ENCODE results near the gene NUFIP2. TPM values are rescaled to one million over a fixed set of nuclear protein-coding genes. Genes with fewer than 3 reads are reported as not detected.

The NUFIP2 gene
- polyA plus RNA-seq, 4 donors = 5.1 to 34.1 (median 7.5) TPM

- 59 to 74% (median 72%) methylated on average over 2 of the region's 2 CpGs for WGBS, 3 donors
- H3K4me3 ChIP-seq (ENCODE audit: low read depth in 1 of 3, low read length in 3 of 3) = no peak overlapping the region
Observed at GRCh38 chr17:29210879-29211278, 83.1 kb downstream of the NUFIP2 start.

GRCh38 chr17:29209073-29209472 is 84.9 kb downstream of the NUFIP2 start:
- no peaks in the 10 kb centered on the region for H3K4me1 ChIP-seq (ENCODE audit: control insufficient read depth in 3 of 3, insufficient read depth in 2 of 3, low read depth in 1 of 3, low read length in 2 of 3)
- H3K9me3 ChIP-seq (ENCODE audit: control insufficient read depth in 2 of 2, insufficient read depth in 1 of 2, low read depth in 1 of 2, low read length in 1 of 2) = no peaks in the 10 kb centered on the region
- H3K27me3 ChIP-seq (ENCODE audit: control insufficient read depth in 3 of 3, insufficient read depth in 3 of 3, low read length in 3 of 3) = no peaks in the 10 kb centered on the region
- no peak overlapping the region for H3K4me3 ChIP-seq (ENCODE audit: low read depth in 1 of 3, low read length in 3 of 3)
- no peak overlapping the region for H3K27ac ChIP-seq (ENCODE audit: low read depth in 1 of 3, low read length in 2 of 3)
- FAIRE-seq (no peak), DNase-seq (no peak)
- H3K36me3 ChIP-seq (ENCODE audit: control insufficient read depth in 3 of 3, insufficient read depth in 2 of 3, low read depth in 1 of 3, low read length in 3 of 3) = no peaks in the 10 kb centered on the region
- WGBS, 3 donors = 83 to 93% (median 84%) methylated on average over 5 of the region's 5 CpGs

More at GRCh38 chr17:29210879-29211278, 83.1 kb downstream of the NUFIP2 start:
- no peaks in the 10 kb centered on the region for H3K36me3 ChIP-seq (ENCODE audit: control insufficient read depth in 3 of 3, insufficient read depth in 2 of 3, low read depth in 1 of 3, low read length in 3 of 3)
- DNase-seq (no peak), FAIRE-seq (no peak)
- H3K9me3 ChIP-seq (ENCODE audit: control insufficient read depth in 2 of 2, insufficient read depth in 1 of 2, low read depth in 1 of 2, low read length in 1 of 2) = no peaks in the 10 kb centered on the region
- no peaks in the 10 kb centered on the region for H3K4me1 ChIP-seq (ENCODE audit: control insufficient read depth in 3 of 3, insufficient read depth in 2 of 3, low read depth in 1 of 3, low read length in 2 of 3)
- H3K27me3 ChIP-seq (ENCODE audit: control insufficient read depth in 3 of 3, insufficient read depth in 3 of 3, low read length in 3 of 3) = no peaks in the 10 kb centered on the region
- no peak overlapping the region for H3K27ac ChIP-seq (ENCODE audit: low read depth in 1 of 3, low read length in 2 of 3)

GRCh38 chr17:29207975-29208374 is 86.0 kb downstream of the NUFIP2 start:
- no peaks in the 10 kb centered on the region for H3K27me3 ChIP-seq (ENCODE audit: control insufficient read depth in 3 of 3, insufficient read depth in 3 of 3, low read length in 3 of 3)
- H3K4me1 ChIP-seq (ENCODE audit: control insufficient read depth in 3 of 3, insufficient read depth in 2 of 3, low read depth in 1 of 3, low read length in 2 of 3) = no peaks in the 10 kb centered on the region
- no peaks in the 10 kb centered on the region for H3K9me3 ChIP-seq (ENCODE audit: control insufficient read depth in 2 of 2, insufficient read depth in 1 of 2, low read depth in 1 of 2, low read length in 1 of 2)
- no peak for FAIRE-seq
- DNase-seq = no peak
- WGBS, 3 donors = 80 to 81% (median 81%) methylated on average over 2 of the region's 2 CpGs
- no peak overlapping the region for H3K4me3 ChIP-seq (ENCODE audit: low read depth in 1 of 3, low read length in 3 of 3)
- no peak overlapping the region for H3K27ac ChIP-seq (ENCODE audit: low read depth in 1 of 3, low read length in 2 of 3)
- no peaks in the 10 kb centered on the region for H3K36me3 ChIP-seq (ENCODE audit: control insufficient read depth in 3 of 3, insufficient read depth in 2 of 3, low read depth in 1 of 3, low read length in 3 of 3)

Other genes starting within 250 kb of the NUFIP2 start
- 10 to 100 TPM; 42.9 to 66.9 (median 55.4) TPM for gene MYO18A, start 113.8 kb downstream of the NUFIP2 start, polyA plus RNA-seq
- not detected for gene CRYBA1, start 47.3 kb downstream of the NUFIP2 start, polyA plus RNA-seq
- gene TAOK1, start 96.2 kb upstream of the NUFIP2 start, polyA plus RNA-seq = 10 to 100 TPM in 1 of 4 donors, 1 to 10 TPM in 3; 4.1 to 18.8 (median 5.9) TPM